Hepatocyte (in vitro differentiated cells): Measurements from ENCODE around the gene UNC5A. TPM values are rescaled to one million over a fixed set of nuclear protein-coding genes. Genes with fewer than 3 reads are reported as not detected.

ENCODE experiments used
- DNase-seq: peaks from one replicate; pipeline ENCODE4 v3.0.0-alpha.2; 2016; ENCODE audit warnings: low spot score
- H2AFZ ChIP-seq: fragments of 200-600 bp; sonication (generic); 2 replicates; pipeline ENCODE4 v1.6.0; 2016; ENCODE audit warnings: antibody characterized with exemption, mild to moderate bottlenecking
- H3K27ac ChIP-seq: fragments of 200-600 bp; sonication (generic); 2 replicates; pipeline ENCODE4 v1.5.1; 2016; ENCODE audit warnings: mild to moderate bottlenecking
- H3K27me3 ChIP-seq: fragments of 200-600 bp; sonication (generic); 2 replicates; pipeline ENCODE4 v1.6.1; 2016
- H3K36me3 ChIP-seq: fragments of 200-600 bp; sonication (generic); replicated peaks from 2 replicates; pipeline ENCODE4 v1.5.1; 2016; ENCODE audit warnings: low read depth; ENCODE audit not compliant: insufficient read depth
- H3K4me1 ChIP-seq: fragments of 200-600 bp; sonication (generic); 2 replicates; pipeline ENCODE4 v1.5.1; 2016; ENCODE audit warnings: mild to moderate bottlenecking, moderate library complexity; ENCODE audit not compliant: insufficient read depth
- H3K4me2 ChIP-seq: fragments of 200-600 bp; sonication (generic); 2 replicates; pipeline ENCODE4 v1.6.0; 2016
- H3K4me3 ChIP-seq: fragments of 200-600 bp; sonication (generic); 2 replicates; pipeline ENCODE4 v1.5.1; 2016; ENCODE audit warnings: mild to moderate bottlenecking
- H3K79me2 ChIP-seq: fragments of 200-600 bp; sonication (generic); 2 replicates; pipeline ENCODE4 v1.6.0; 2017; ENCODE audit warnings: mild to moderate bottlenecking
- H3K9me2 ChIP-seq: fragments of 200-600 bp; sonication (generic); replicated peaks from 2 replicates; pipeline ENCODE4 v1.6.0; 2017; ENCODE audit warnings: mild to moderate bottlenecking; ENCODE audit not compliant: insufficient read depth
- H3K9me3 ChIP-seq: fragments of 200-600 bp; sonication (generic); 2 replicates; pipeline ENCODE4 v1.5.1; 2016; ENCODE audit warnings: low read depth, mild to moderate bottlenecking
- H4K20me1 ChIP-seq: fragments of 200-600 bp; sonication (generic); 2 replicates; pipeline ENCODE4 v1.6.0; 2016; ENCODE audit warnings: mild to moderate bottlenecking; ENCODE audit not compliant: insufficient read depth, poor library complexity, severe bottlenecking
- CTCF ChIP-seq: fragments of 200-600 bp; sonication (generic); IDR thresholded peaks from 2 replicates; pipeline ENCODE4 v1.5.1; 2016; ENCODE audit warnings: antibody characterized with exemption, mild to moderate bottlenecking; ENCODE audit not compliant: poor library complexity
- EZH2 ChIP-seq: fragments of 200-600 bp; sonication (generic); IDR thresholded peaks from 2 replicates; pipeline ENCODE4 v1.6.1; 2016; ENCODE audit warnings: antibody characterized with exemption, mild to moderate bottlenecking, borderline replicate concordance
- EZH2phosphoT487 ChIP-seq: fragments of 200-600 bp; sonication (generic); IDR thresholded peaks from one replicate; pipeline ENCODE4 v1.6.1; 2018; ENCODE audit warnings: antibody characterized with exemption, mild to moderate bottlenecking, low read depth, moderate library complexity; ENCODE audit not compliant: unreplicated experiment, severe bottlenecking
- WGBS: methylation state at CpG from one replicate; pipeline ENCODE4 v1.1.6; 2016; ENCODE audit warnings: low lambda C conversion rate; ENCODE audit errors: missing lambda C conversion rate; 5-methylcytosine and 5-hydroxymethylcytosine counted together
- polyA plus RNA-seq: library from polyadenylated mRNA; unstranded; fragments of >200 nt; fragmentation: Nextera tagmentation; extraction: Ambion mirVana; gene quantifications from 2 replicates; pipeline ENCODE4 v1.2.1, GENCODE V29; 2016
- total RNA-seq: library from RNA; depleted of rRNA; stranded (reverse); fragments of >200 nt; gene quantifications from 2 replicates; pipeline ENCODE4 v1.2.3, GENCODE V29; 2014

Gene UNC5A
- total and polyA plus RNA-seq, 2 experiments from 2014 or later, result 0.10 to 1.1 TPM

GRCh38 chr5:176901260-176902101, 91.1 kb downstream of the UNC5A start:
- Histone ChIP-seq H3K4me2 (no peak overlapping the region), H3K4me1 (no peaks in the 10 kb centered on the region), H3K27ac (no peak overlapping the region), H2AFZ (no peak overlapping the region), H3K79me2 (no peaks in the 10 kb centered on the region), H3K27me3 (no peaks in the 10 kb centered on the region), H3K4me3 (no peak overlapping the region), H3K36me3 (peaks cover 2% of the 10 kb centered on the region), H3K9me2 (no peaks in the 10 kb centered on the region), H3K9me3 (no peaks in the 10 kb centered on the region), H4K20me1 (no peaks in the 10 kb centered on the region)
- no peak for DNase-seq
- TF ChIP-seq EZH2, result no peak
- TF ChIP-seq CTCF, result no peak
- WGBS, result 94% methylated on average over 12 of the region's 12 CpGs

- Histone ChIP-seq H2AFZ (no peak overlapping the region), H3K27ac (no peak overlapping the region), H3K79me2 (no peaks in the 10 kb centered on the region), H3K9me2 (no peaks in the 10 kb centered on the region), H3K4me2 (no peak overlapping the region), H3K4me1 (no peaks in the 10 kb centered on the region), H3K27me3 (no peaks in the 10 kb centered on the region), H4K20me1 (no peaks in the 10 kb centered on the region), H3K9me3 (no peaks in the 10 kb centered on the region), H3K4me3 (no peak overlapping the region), H3K36me3 (peaks cover 2% of the 10 kb centered on the region)
- WGBS, result 94% methylated on average over 6 of the region's 6 CpGs
- DNase-seq, result no peak
- TF ChIP-seq EZH2phosphoT487 (no peak), CTCF (no peak), EZH2 (no peak)
Observed at GRCh38 chr5:176902102-176902814, 91.9 kb downstream of the UNC5A start.

- 76% methylated on average over 5 of the region's 5 CpGs for WGBS
- TF ChIP-seq EZH2, result no peak
- TF ChIP-seq CTCF, result no peak
- no peak for TF ChIP-seq EZH2phosphoT487
- Histone ChIP-seq H3K27me3 (no peaks in the 10 kb centered on the region), H3K36me3 (peaks cover 2% of the 10 kb centered on the region), H2AFZ (no peak overlapping the region), H4K20me1 (no peaks in the 10 kb centered on the region), H3K9me3 (no peaks in the 10 kb centered on the region), H3K4me2 (no peak overlapping the region), H3K79me2 (no peaks in the 10 kb centered on the region), H3K9me2 (no peaks in the 10 kb centered on the region), H3K4me1 (no peaks in the 10 kb centered on the region), H3K27ac (no peak overlapping the region), H3K4me3 (no peak overlapping the region)
- DNase-seq, result no peak
Observed at GRCh38 chr5:176902911-176903664, 92.7 kb downstream of the UNC5A start.
